Memory B cell (primary cell): ENCODE results near the gene NACA2.
"Not testable (repeated sequence)": the region's sequence is repeated elsewhere in the genome, so short reads cannot be mapped to it uniquely, and the experiment has no call there.

ENCODE experiments used
- ATAC-seq: fragments of 150-1000 bp; cut with Tn5 transposase; 2 replicates; pipeline ENCODE4 v1.10.0; 2021; ENCODE audit warnings: low read depth, mild to moderate bottlenecking, moderate library complexity
- DNase-seq, 2 donors: peaks; one replicate each; pipeline ENCODE4 v3.0.0; 2022; ENCODE audit warnings: low spot score in 2 of 2
- H3K27ac Mint-ChIP-seq: one replicate; pipeline ENCODE4 v1.8.0; 2022; ENCODE audit warnings: mild to moderate bottlenecking, moderate library complexity, mixed read lengths
- H3K27me3 Mint-ChIP-seq: one replicate; pipeline ENCODE4 v1.8.0; 2022; ENCODE audit warnings: mixed read lengths
- H3K36me3 Mint-ChIP-seq: one replicate; pipeline ENCODE4 v1.8.0; 2022; ENCODE audit warnings: mild to moderate bottlenecking, mixed read lengths
- H3K4me1 Mint-ChIP-seq: one replicate; pipeline ENCODE4 v1.8.0; 2022; ENCODE audit warnings: mixed read lengths
- H3K4me3 Mint-ChIP-seq: one replicate; pipeline ENCODE4 v1.8.0; 2022; ENCODE audit warnings: mild to moderate bottlenecking, moderate library complexity, mixed read lengths
- H3K9me3 Mint-ChIP-seq: one replicate; pipeline ENCODE4 v1.8.0; 2022; ENCODE audit warnings: mixed read lengths

The NACA2 gene

DNA sequence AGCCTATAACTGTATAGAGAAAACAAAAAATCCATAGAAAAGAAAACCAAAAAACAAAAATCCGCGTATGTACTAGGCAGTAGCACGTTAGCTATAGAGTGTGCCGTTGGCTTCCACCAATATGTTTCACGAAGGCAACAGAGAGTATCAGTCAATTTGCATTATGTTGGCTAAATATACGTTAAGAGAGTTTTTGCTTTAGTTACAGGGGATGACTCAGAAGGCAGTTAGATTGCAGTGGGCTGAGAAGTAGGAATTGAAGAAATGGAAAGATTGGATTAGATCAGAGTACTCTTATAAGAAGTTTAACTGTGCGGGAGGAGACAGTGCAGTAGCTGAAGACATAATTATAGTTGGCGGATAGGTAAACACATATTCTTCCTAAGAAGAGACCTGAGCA lies 911 bp upstream of the NACA2 start:
- Mint-ChIP-seq H3K27me3 (peaks cover 3% of the 10 kb centered on the region), H3K9me3 (no peaks in the 10 kb centered on the region), H3K36me3 (no peaks in the 10 kb centered on the region), H3K4me3 (no peak overlapping the region), H3K27ac (no peak overlapping the region), H3K4me1 (no peaks in the 10 kb centered on the region)
- DNase-seq (no peak), ATAC-seq (no peak)

DNA sequence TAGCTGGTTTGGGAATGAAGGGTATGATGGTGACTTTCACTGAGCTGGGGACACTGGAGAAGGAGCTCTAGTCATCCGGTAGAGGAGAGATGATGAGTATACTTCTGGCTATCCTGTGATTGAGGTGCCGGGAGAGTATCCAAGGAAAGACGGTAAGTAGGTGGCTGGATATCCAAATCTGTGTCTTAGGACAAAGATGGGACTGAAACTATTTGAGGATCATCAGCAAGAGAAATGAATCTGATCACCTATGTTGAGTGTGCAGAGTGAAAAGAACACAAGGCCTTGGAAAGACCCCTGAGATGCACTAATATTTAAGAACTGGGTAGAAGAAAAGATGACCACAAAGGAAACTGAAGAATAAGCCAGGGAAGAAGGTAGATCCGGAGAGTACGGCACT lies 1.0 kb downstream of the NACA2 start:
- ATAC-seq: no peak
- no peak overlapping the region for H3K27ac Mint-ChIP-seq

DNA sequence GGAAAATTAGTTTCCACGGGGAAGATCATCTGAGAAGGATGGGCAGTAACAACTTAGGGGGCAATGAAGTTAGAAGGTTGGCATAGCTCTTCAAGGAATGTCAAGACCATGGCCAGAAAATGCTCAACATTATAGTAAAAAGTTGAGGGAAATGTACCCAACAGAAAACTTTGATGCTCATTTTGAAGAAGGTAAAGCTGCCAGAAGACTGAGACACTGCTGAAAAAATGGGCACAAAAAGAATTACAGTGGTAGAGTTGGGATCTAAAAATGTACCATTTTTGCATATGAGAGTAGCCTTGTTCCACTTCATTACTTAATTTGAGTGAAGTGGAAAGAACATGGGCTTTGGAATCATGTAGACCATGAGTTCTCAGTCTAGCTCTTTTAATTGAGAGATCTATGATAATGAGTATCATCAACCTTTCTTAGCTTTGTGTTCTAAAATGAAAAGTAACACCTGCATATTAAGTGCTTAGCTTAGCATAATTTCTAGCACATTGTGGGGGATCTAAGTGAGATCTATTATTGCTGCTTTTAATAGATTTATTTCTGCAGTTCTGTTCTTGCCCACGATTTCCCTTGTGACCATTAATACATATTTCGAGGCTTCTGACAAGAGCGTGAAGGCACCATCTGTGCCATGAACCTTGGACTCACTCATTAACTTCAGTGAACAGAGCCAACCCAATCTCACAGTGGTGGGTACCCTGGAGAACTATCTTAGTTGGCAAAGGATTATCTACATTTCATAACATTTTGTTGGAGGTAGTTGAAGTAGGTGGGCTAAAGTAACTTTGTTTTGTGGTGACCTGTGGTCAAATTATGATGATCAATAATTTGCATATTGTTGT lies 3.0 kb downstream of the NACA2 start:
- Mint-ChIP-seq H3K4me1 (no peaks in the 10 kb centered on the region), H3K9me3 (no peaks in the 10 kb centered on the region), H3K36me3 (no peaks in the 10 kb centered on the region), H3K27me3 (peaks cover under 1% of the 10 kb centered on the region), H3K27ac (no peak overlapping the region), H3K4me3 (no peak overlapping the region)
- ATAC-seq (no peak), DNase-seq (no peak)

More for the DNA sequence above, 1.0 kb downstream of the NACA2 start:
- no peak overlapping the region for H3K4me3 Mint-ChIP-seq
- peaks cover 3% of the 10 kb centered on the region for H3K27me3 Mint-ChIP-seq
- no peak for DNase-seq
- H3K9me3 Mint-ChIP-seq: no peaks in the 10 kb centered on the region
- no peaks in the 10 kb centered on the region for H3K4me1 Mint-ChIP-seq
- no peaks in the 10 kb centered on the region for H3K36me3 Mint-ChIP-seq

DNA sequence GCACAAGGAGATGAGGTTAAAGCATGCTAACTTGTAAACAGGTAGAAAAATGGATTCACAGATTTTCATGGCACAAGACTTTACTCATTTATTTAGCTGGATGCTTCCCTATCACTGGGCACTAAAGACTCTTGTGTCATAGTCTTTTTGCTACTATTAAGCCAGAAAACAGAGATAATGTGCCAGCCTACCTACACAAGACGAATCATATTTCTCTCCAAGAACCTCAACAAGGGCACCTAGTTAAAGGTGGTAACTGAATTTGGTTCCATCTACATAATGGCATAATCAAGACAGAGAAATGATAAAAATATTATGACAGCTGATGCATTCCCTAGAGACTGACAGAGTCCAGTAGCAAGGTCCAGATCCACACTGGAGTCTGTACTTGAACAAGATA lies 3.8 kb downstream of the NACA2 start:
- H3K36me3 Mint-ChIP-seq: no peaks in the 10 kb centered on the region
- H3K4me3 Mint-ChIP-seq: no peak overlapping the region
- no peaks in the 10 kb centered on the region for H3K27me3 Mint-ChIP-seq
- H3K27ac Mint-ChIP-seq: no peak overlapping the region
- no peak for DNase-seq
- ATAC-seq: no peak
- H3K9me3 Mint-ChIP-seq: no peaks in the 10 kb centered on the region
- no peaks in the 10 kb centered on the region for H3K4me1 Mint-ChIP-seq

DNA sequence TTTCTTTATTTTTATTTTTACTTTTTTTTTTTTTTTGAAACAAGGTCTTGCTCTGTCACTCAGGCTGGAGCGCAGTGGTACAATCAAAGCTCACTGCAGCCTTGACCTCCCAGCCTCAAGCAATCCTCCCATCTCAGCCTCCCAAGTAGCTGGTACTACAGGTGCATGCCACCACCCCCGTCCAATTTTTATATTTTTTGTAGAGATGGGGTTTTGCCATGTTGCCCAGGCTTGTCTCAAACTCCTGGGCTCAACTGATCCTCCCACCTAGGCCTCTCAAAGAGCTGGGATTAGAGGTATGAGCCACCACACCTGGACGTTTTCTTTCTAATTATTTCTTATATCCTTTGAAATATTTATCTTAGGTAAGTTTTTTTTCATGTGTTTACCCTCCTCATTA lies 4.4 kb downstream of the NACA2 start:
- not testable (repeated sequence) for DNase-seq, H3K27me3 Mint-ChIP-seq, H3K9me3 Mint-ChIP-seq, H3K4me1 Mint-ChIP-seq, H3K36me3 Mint-ChIP-seq, ATAC-seq, H3K27ac Mint-ChIP-seq, H3K4me3 Mint-ChIP-seq

DNA sequence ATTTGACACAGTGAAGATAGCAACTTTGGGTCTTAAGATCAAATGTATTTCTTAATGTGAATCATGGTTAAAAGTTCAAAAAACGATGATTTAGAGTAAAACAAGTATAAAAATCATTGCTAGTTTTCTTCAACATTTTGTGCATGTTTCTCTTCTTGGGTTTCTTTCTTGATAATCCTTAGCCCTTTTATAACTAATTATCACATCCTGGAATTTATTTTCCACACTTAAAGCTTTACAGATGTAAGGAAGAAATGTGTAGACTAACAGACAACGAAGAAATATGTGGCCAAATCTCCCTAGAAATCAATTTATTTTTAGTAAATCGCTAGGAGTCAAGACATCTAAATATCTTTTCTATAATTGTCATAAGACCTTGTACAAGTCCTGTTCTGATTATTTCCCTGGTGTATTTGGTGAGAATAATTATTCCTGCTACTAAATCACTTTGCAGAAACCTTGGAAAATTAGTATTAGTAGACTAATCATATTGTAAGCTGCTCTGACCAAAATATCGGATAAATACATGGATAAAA lies 4.9 kb downstream of the NACA2 start:
- H3K36me3 Mint-ChIP-seq: no peaks in the 10 kb centered on the region
- peaks cover 3% of the 10 kb centered on the region for H3K27me3 Mint-ChIP-seq
- no peak overlapping the region for H3K4me3 Mint-ChIP-seq
- ATAC-seq (no peak), DNase-seq (no peak)
- H3K4me1 Mint-ChIP-seq: no peaks in the 10 kb centered on the region
- H3K9me3 Mint-ChIP-seq: no peaks in the 10 kb centered on the region
- no peak overlapping the region for H3K27ac Mint-ChIP-seq

DNA sequence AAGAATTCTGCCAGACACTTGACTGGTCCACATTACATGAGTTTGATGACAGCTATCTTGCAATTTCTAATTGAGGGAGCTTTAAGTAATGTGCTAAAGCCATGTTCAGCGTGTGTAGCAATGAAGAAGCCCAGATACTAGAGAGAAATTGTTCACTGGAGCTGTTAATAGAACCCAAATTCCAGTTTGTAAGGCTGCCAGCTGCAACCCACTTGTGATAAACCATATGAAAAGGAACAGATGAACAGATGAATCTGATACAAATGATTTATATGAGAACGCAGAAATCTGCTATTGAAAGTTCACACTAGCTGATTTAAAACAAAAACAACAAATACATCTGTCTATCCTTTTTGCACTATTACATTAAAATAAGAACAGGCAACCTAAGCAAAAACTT lies 6.2 kb downstream of the NACA2 start:
- no peak overlapping the region for H3K27ac Mint-ChIP-seq
- no peaks in the 10 kb centered on the region for H3K9me3 Mint-ChIP-seq
- no peak overlapping the region for H3K4me3 Mint-ChIP-seq
- peaks cover 7% of the 10 kb centered on the region for H3K27me3 Mint-ChIP-seq
- DNase-seq (no peak), ATAC-seq (no peak)
- no peaks in the 10 kb centered on the region for H3K4me1 Mint-ChIP-seq
- no peaks in the 10 kb centered on the region for H3K36me3 Mint-ChIP-seq

DNA sequence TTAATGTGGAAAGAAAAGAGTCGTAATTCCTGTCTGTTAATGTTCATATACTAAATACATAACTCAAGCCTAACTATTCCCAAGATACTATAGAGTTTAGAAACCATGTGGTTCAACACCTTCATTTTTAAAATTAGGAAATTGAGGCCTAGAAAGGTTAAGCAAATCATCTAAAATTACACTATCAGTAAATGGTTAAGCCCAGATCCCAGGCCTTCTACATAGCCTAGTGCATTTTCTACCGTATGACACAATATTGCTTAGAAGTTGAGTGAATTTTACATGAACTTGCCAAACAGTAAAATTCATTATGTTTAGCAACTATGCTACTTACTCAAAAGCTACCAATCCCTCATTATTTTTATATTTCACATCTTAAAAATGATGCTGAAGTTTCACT lies 6.8 kb downstream of the NACA2 start:
- DNase-seq (no peak), ATAC-seq (no peak)
- Mint-ChIP-seq H3K36me3 (no peaks in the 10 kb centered on the region), H3K27me3 (peaks cover 10% of the 10 kb centered on the region), H3K4me3 (no peak overlapping the region), H3K4me1 (no peaks in the 10 kb centered on the region), H3K9me3 (no peaks in the 10 kb centered on the region), H3K27ac (no peak overlapping the region)

DNA sequence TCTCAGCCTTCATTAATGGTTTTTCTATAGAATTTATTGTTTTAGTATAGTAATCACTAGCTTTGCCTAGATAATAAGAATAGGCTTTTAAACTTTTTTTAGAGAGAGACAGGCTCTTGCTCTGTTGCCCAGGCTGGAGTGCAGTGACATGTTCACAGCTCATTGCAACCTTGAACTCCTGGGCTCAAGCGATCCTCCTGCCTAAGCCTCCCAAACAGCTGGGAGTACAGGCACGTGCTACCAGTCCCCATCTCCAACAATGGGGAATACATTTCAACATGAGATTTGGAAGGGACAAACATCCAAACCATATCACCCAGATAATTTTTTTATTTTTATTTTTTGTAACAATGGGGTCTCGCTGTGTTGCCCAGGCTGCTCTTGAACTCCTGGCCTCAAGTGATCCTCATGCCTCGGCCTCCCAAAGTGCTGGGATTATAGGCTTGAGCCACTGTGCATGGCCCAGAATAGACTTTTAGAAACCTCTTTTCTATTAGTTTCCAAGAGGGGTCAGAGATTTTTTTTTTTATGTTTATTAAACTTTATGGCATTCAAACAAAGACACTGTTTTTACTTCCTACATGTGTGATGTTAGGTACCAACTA lies 7.3 kb downstream of the NACA2 start:
- H3K4me3 Mint-ChIP-seq: no peak overlapping the region
- no peaks in the 10 kb centered on the region for H3K36me3 Mint-ChIP-seq
- ATAC-seq (no peak), DNase-seq (no peak)
- no peaks in the 10 kb centered on the region for H3K4me1 Mint-ChIP-seq
- no peaks in the 10 kb centered on the region for H3K9me3 Mint-ChIP-seq
- H3K27me3 Mint-ChIP-seq: peaks cover 11% of the 10 kb centered on the region
- no peak overlapping the region for H3K27ac Mint-ChIP-seq

DNA sequence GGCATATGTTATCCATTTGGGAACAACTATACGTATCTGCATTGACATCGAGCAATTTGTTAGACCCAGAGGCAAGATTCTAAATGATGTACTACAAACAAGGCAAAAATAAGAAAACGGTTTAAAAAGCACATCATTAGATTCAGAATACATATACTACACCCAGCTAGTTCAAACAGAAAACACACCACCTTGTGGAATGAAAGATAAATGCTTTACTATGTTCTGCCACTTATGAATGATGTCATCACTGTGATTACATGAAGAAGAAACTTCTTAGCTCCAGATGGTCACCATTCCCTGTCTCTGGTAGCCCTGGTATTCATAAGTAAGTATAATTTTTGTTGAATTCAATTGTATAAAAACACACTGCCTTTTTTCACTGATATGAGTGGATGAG lies 7.8 kb downstream of the NACA2 start:
- Mint-ChIP-seq H3K27me3 (peaks cover 11% of the 10 kb centered on the region), H3K4me1 (no peaks in the 10 kb centered on the region), H3K27ac (no peak overlapping the region), H3K9me3 (no peaks in the 10 kb centered on the region), H3K4me3 (no peak overlapping the region), H3K36me3 (no peaks in the 10 kb centered on the region)
- ATAC-seq (peak; percentile 29), DNase-seq (no peak)

DNA sequence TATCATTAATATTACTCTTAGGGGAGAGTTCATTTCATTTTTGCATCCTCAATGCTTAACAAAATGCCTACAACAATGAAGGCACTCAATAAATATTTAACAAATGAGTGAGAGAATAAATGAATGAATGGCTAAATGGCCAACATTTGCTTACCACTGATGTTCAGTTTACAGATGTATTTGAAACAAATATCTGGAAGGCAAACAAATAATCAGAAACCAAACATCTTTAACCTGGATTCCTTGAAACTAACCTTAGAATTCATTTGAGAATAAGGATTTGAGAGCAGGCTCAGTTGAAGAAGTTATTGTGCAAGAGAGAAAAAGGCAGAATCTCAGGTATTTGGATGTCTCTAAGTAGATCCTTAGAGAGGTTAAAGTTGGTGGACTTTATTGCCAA lies 8.4 kb downstream of the NACA2 start:
- Mint-ChIP-seq H3K27me3 (peaks cover 11% of the 10 kb centered on the region), H3K36me3 (no peaks in the 10 kb centered on the region), H3K4me1 (no peaks in the 10 kb centered on the region), H3K9me3 (no peaks in the 10 kb centered on the region), H3K4me3 (no peak overlapping the region), H3K27ac (no peak overlapping the region)
- no peak for ATAC-seq
- no peak for DNase-seq

DNA sequence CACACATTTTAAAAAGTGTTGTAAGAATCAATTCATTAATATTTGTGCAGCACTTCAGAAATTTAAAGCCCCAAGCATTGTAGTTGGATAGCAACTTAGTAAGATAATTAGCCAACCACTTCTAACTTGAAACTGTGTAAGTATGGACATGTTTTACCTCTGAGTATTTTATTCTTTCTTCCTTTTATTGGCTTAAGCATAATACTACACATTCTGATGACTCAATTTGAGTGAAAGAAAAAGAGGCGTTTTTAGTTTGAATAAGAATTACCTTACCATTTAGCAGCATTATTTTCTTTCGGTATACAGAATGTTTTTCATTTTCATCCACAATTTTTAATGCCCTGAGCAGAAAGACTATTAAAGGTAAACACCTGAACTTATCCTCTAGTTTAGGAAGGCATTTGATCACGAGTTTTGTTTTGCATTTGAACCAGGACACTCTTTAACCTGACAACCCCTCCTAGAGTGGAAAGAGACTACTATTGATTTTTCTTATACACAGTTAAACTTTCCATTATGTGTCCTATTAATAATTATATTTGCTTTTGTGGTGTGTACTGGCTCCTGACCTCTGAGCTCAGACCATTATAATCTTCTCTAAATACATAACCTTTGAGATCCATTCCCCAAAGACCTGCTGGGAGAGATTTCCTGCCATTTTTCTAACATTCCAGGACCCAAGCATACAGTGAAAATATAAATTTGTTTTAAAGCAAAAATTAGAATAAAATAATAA lies 9.2 kb downstream of the NACA2 start:
- H3K4me1 Mint-ChIP-seq: no peaks in the 10 kb centered on the region
- ATAC-seq (no peak), DNase-seq (no peak)
- H3K4me3 Mint-ChIP-seq: no peak overlapping the region
- no peaks in the 10 kb centered on the region for H3K9me3 Mint-ChIP-seq
- peaks cover 11% of the 10 kb centered on the region for H3K27me3 Mint-ChIP-seq
- H3K27ac Mint-ChIP-seq: no peak overlapping the region
- no peaks in the 10 kb centered on the region for H3K36me3 Mint-ChIP-seq

DNA sequence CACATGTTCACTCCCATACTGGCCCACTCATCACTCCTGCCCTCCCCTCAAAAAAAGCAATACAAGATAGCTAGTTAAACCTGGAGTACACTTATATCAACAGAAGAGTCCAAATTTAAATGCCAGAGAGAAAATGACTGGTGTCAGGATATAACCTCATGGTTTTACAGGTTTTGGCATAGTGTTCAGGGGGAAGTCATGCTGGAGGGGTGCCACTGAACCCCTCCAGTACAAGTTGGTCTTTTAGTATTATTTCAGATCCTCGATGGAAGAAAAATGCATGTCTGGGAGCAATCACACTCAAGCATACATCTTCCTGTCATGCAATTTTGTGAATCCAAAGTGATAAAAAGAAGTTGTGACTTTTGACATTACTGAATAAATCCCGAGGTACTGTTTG lies 10.5 kb downstream of the NACA2 start:
- ATAC-seq: no peak
- Mint-ChIP-seq H3K36me3 (no peaks in the 10 kb centered on the region), H3K9me3 (no peaks in the 10 kb centered on the region), H3K4me3 (no peak overlapping the region), H3K4me1 (no peaks in the 10 kb centered on the region), H3K27ac (no peak overlapping the region), H3K27me3 (peaks cover 11% of the 10 kb centered on the region)
- DNase-seq: no peak

DNA sequence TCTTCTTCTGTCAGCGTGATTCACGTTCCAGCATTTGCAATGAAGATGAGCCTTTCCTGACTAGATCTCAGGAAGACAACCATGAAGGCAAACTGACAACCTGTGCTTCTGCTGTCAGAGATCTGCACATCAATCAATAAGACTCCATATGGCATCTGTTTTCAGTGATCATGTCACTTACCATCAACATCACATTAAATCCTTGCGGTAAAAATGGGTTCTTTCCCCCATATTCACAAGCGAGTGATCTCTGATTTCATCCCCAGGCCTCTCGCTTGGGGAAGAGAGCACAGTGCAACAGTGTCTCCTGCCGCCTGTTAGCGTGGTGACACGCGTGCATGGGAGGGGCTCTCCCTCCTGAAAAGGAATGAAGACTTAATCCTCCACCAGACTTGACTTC lies 11.1 kb downstream of the NACA2 start:
- H3K36me3 Mint-ChIP-seq: no peaks in the 10 kb centered on the region
- no peak for ATAC-seq
- no peak overlapping the region for H3K4me3 Mint-ChIP-seq
- H3K9me3 Mint-ChIP-seq: no peaks in the 10 kb centered on the region
- H3K27ac Mint-ChIP-seq: no peak overlapping the region
- no peaks in the 10 kb centered on the region for H3K4me1 Mint-ChIP-seq
- peaks cover 11% of the 10 kb centered on the region for H3K27me3 Mint-ChIP-seq
- no peak for DNase-seq
